Measurements from ENCODE around the gene TP53I13. TPM values are rescaled to one million over a fixed set of nuclear protein-coding genes. Genes with fewer than 3 reads are reported as not detected.

Gene TP53I13
- total and polyA plus RNA-seq, 11 donors: 23.8 to 93.0 (median 42.7) TPM

DNA sequence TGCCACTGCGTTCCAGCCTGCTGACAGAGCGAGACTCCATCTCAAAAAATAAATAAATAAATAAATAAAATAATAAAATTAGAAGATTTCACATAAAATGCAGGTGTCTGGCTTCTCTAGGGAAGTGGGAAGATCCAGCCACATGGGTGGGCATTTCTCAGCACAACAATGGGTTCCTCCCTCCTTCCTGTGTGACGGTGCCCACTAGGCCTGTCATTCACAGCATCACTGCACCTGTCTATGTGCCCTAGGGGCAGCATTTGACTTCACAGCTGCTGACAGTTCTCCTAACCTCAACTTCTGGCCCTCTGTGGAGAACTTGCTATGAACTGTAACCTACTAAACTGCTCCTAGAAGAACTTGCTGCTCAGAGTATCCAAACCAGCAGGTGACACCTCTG is 4.7 kb upstream of the TP53I13 start:
- ATAC-seq (no peak), DNase-seq (no peak)
- WGBS, 4 donors: 90 to 96% (median 94%) methylated on average over 3 of the region's 3 CpGs
- Histone ChIP-seq H3K27ac (no peak overlapping the region), H3K27me3 (no peaks in the 10 kb centered on the region), H3K4me3 (no peak overlapping the region), H3K9me3 (no peaks in the 10 kb centered on the region), H3K36me3 (peaks cover 0 to 3% (median 0%) of the 10 kb centered on the region in 9 donors), H3K4me1 (peaks cover 0 to 54% (median 15%) of the 10 kb centered on the region in 12 donors)
- no peak for TF ChIP-seq POLR2A (IDR thresholded peaks at IDR 0.05)
- TF ChIP-seq, protein P1, sequence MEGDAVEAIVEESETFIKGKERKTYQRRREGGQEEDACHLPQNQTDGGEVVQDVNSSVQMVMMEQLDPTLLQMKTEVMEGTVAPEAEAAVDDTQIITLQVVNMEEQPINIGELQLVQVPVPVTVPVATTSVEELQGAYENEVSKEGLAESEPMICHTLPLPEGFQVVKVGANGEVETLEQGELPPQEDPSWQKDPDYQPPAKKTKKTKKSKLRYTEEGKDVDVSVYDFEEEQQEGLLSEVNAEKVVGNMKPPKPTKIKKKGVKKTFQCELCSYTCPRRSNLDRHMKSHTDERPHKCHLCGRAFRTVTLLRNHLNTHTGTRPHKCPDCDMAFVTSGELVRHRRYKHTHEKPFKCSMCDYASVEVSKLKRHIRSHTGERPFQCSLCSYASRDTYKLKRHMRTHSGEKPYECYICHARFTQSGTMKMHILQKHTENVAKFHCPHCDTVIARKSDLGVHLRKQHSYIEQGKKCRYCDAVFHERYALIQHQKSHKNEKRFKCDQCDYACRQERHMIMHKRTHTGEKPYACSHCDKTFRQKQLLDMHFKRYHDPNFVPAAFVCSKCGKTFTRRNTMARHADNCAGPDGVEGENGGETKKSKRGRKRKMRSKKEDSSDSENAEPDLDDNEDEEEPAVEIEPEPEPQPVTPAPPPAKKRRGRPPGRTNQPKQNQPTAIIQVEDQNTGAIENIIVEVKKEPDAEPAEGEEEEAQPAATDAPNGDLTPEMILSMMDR (IDR thresholded peaks at IDR 0.05): no peak
- intact Hi-C loops (cut with DNase I): loop anchor here in 2 of 10 donors (10.0 kb wide), 2 partner anchors 419 to 921 kb away; no protein-coding TSS in a partner anchor

DNA sequence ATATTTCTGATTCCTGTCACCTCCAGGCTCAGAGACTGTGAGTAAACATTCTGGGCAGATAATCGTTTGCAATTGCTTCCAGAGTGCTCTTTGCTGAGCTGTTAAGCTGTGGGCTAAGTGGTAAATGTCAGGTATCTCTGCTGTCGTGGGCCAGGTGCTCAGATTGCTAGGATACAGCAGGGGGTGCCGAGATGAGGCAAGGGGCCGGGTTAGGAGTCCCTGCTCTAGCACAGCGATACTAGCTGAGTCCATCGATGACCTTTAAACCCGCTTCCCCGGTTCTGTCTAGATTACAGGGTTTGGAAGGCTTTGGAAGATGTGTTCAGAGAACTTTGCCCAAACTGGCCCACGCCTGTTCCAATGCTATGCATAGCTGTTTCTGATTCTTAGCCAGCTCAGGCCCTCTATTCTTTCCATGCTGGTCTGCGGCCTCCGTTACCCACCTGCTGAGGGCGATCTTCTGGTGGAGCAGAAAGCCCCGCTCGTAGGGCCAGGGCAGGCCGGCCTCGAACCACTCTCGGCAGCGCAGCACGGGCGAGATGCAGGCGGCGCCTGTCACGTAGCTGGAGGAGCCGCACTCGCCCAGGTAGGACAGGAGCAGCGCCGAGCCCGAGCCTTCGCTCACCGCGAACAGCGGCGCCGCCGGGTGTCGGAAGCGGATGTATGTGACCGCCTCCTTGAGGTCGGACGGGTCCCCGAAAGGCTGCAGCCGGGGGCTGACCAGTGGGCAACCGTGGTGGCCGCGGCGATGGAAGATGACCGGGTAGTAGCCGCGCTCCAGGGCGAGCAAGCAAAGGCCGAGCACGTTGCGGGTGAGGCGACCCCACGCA is 2.6 kb upstream of the TP53I13 start:
- DNase-seq: peak in 2 of 5 donors; percentile 12 to 46
- H3K4me3 ChIP-seq: peak overlapping the region; percentile 66 to 86 (median 81)
- no peak for TF ChIP-seq POLR2A (IDR thresholded peaks at IDR 0.05)
- TF ChIP-seq, protein P1 (IDR thresholded peaks at IDR 0.05): peak in 1 of 12 donors; percentile 15
- WGBS, 4 donors: 18 to 36% (median 30%) methylated on average over 45 to 55 of the region's 55 CpGs
- peaks cover 0 to 3% (median 0%) of the 10 kb centered on the region in 9 donors for H3K36me3 ChIP-seq
- no peaks in the 10 kb centered on the region for H3K9me3 ChIP-seq
- intact Hi-C loops (cut with DNase I): loop anchor here in 2 of 10 donors (10.0 kb wide), 2 partner anchors 421 to 919 kb away; no protein-coding TSS in a partner anchor
- no peaks in the 10 kb centered on the region for H3K27me3 ChIP-seq
- peaks cover 0 to 68% (median 25%) of the 10 kb centered on the region in 12 donors for H3K4me1 ChIP-seq
- peak in 1 of 4 donors; percentile 0 for ATAC-seq
- H3K27ac ChIP-seq: peak overlapping the region in 8 of 12 donors; percentile 59 to 93 (median 91)

DNA sequence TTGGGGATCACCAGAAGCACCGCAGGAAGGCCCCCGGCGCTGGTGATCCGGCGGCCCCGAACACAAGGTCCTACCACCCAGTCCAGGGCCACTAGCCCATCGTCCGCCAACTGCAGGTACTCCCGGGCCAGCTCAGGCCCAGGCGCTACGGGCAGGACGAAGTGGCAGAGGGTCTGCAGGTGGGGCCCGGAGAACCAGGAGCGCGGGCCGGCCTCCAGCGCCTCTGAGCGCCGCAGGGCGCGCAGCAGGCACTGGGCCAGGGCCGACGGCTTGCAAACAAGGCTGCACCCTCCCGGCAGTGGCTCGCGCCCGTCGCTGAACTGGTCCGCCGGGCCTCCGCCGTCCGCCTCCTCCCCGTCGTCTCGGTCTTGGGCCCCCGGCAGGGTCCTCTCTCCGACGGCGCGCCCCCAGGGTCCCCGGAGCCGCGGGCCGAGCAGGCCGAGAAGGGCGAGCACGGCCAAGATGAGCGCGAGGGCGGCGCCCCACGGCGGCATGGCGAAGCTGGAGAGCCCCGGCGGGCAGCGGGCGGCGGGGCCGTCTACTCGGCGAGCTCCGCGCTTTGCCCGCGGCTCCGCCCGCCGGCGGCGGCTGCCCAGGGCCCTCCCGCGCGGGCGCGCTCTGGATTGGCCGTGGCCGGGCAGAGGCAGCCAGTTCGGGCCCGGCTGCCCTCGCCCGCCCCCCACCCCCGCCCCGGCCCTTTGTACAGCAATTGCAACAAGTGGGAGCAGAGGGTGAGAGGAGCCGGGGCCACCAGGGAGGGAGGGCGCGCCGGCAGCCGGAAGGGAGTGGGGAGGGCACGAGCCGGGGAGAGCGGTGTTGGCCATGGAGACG is 1.8 kb upstream of the TP53I13 start, which contains the start of gene ABHD15:
ABHD15 (minus strand) TSS at position 565 of the 831 bp plus-strand sequence; CDS start at position 494, 71 bp downstream.
- Histone ChIP-seq H3K27ac (peak within 1 kb of the TSS; percentile 59 to 93 (median 88)), H3K4me1 (peaks cover 0 to 63% (median 30%) of the 10 kb centered on the region in 12 donors), H3K4me3 (peak within 1 kb of the TSS; percentile 66 to 86 (median 81)), H3K9me3 (no peaks in the 10 kb centered on the region), H3K27me3 (no peaks in the 10 kb centered on the region), H3K36me3 (peaks cover 0 to 3% (median 0%) of the 10 kb centered on the region in 9 donors)
- WGBS, 4 donors: 1 to 3% (median 2%) methylated on average over 36 to 94 of the region's 94 CpGs
- peak; percentile 59 to 85 (median 67) for DNase-seq
- ATAC-seq: peak in 3 of 4 donors; percentile 8 to 58 (median 57)
- intact Hi-C loops (cut with DNase I): loop anchor here in 2 of 10 donors (10.0 kb wide), 2 partner anchors 422 to 918 kb away; no protein-coding TSS in a partner anchor
- peak in 1 of 2 donors; percentile 57 for TF ChIP-seq POLR2A (IDR thresholded peaks at IDR 0.05)
- TF ChIP-seq, protein P1 (IDR thresholded peaks at IDR 0.05): no peak
